ENCODE data around the gene TXK.

DNA sequence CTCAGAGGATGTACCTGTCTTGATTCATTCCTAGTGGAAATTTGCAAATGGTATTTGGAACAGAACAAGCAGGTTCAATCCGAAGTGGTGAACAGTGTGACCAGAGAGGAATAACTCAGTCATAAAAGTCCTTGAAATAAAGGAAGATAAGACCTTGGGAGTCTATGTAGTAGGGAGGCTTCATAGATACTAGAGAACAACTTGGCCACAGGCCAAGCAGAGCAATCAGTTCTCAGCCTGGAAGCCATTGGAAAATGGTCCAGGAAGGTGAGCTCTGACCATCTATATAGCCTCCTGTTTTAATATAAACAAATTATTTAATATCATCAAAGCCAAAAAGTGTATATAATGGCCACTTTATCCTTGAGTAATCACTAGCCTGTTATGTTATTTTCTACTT is 11.3 kb downstream of the TXK start:
- TF ChIP-seq, protein P1, sequence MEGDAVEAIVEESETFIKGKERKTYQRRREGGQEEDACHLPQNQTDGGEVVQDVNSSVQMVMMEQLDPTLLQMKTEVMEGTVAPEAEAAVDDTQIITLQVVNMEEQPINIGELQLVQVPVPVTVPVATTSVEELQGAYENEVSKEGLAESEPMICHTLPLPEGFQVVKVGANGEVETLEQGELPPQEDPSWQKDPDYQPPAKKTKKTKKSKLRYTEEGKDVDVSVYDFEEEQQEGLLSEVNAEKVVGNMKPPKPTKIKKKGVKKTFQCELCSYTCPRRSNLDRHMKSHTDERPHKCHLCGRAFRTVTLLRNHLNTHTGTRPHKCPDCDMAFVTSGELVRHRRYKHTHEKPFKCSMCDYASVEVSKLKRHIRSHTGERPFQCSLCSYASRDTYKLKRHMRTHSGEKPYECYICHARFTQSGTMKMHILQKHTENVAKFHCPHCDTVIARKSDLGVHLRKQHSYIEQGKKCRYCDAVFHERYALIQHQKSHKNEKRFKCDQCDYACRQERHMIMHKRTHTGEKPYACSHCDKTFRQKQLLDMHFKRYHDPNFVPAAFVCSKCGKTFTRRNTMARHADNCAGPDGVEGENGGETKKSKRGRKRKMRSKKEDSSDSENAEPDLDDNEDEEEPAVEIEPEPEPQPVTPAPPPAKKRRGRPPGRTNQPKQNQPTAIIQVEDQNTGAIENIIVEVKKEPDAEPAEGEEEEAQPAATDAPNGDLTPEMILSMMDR (IDR thresholded peaks at IDR 0.05) = no peak
- TF ChIP-seq POLR2A (IDR thresholded peaks at IDR 0.05) = no peak

All from right lobe of liver (tissue), 4 donors.